Thyroid gland (tissue), 4 donors: ENCODE results near the gene ABHD1.

ENCODE experiments used
- POLR2A ChIP-seq, 2 donors: fragments of 450-650 bp; IDR thresholded peaks; one replicate each; pipeline ENCODE4 v1.6.1; 2017; ENCODE audit warnings: antibody characterized with exemption in 2 of 2, mild to moderate bottlenecking in 2 of 2, moderate library complexity in 1 of 2
- TF ChIP-seq, protein P1 (sequence below), 6 experiments: fragments of 200-600 bp in 3 of 6; fragments of 450-650 bp in 3 of 6; sonication (generic) in 3 of 6; IDR thresholded peaks; one replicate each; pipeline ENCODE4 v1.5.1; 2016 to 2019; ENCODE audit warnings: antibody characterized with exemption in 6 of 6, mild to moderate bottlenecking in 2 of 6, inconsistent platforms in 1 of 6, moderate library complexity in 1 of 6

DNA sequence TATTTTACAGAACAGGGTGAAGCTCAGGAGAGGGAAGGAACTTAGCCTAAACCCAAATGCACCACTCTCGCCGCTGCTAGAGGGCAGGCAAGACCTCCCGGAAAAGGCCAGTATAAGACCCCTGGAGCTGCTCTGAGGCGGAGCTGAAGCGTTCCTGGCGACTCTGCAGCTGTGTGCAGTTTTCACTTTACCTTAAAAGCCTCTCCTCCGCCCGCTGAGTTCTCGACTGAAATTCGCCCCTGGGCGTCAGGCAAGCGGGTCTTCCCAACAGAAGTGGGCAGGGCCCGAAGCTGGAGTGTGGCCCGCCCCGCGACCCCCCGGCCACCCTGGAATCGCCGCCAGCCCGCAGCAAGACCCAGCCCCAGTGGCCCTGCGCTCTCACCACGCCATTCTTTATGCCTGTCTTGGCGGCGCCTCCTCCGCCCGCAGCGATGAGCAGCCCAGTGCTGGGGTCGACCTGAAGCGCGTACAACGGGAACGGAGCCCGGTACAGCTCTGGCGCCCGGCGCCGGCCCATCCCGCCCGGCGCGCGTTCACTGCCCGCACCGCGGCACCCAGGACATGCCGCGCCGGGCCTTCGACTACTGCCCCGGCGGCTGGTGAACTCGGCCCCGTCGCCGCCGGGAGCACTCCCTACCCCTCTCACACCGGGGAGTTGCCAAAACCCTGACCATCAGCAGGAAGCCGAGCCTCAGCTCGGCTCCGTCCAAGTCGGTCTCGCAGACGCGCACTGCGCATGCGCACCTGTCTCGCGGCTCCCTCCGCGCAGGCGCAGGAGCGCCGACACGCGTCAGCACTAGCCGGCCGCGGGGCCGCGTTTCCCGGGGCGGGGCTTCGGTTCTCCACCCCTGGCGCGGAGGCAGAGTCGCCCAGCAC is 10.5 kb downstream of the ABHD1 start, which contains the start of gene PREB:
- TF ChIP-seq, protein P1, sequence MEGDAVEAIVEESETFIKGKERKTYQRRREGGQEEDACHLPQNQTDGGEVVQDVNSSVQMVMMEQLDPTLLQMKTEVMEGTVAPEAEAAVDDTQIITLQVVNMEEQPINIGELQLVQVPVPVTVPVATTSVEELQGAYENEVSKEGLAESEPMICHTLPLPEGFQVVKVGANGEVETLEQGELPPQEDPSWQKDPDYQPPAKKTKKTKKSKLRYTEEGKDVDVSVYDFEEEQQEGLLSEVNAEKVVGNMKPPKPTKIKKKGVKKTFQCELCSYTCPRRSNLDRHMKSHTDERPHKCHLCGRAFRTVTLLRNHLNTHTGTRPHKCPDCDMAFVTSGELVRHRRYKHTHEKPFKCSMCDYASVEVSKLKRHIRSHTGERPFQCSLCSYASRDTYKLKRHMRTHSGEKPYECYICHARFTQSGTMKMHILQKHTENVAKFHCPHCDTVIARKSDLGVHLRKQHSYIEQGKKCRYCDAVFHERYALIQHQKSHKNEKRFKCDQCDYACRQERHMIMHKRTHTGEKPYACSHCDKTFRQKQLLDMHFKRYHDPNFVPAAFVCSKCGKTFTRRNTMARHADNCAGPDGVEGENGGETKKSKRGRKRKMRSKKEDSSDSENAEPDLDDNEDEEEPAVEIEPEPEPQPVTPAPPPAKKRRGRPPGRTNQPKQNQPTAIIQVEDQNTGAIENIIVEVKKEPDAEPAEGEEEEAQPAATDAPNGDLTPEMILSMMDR (IDR thresholded peaks at IDR 0.05) = peak in 1 of 6 experiments; percentile 7
- TF ChIP-seq POLR2A (IDR thresholded peaks at IDR 0.05) = peak in 1 of 2 donors; percentile 92
